ENCODE data around the gene AFAP1. TPM values are rescaled to one million over a fixed set of nuclear protein-coding genes. Genes with fewer than 3 reads are reported as not detected.

Gene AFAP1
- total RNA-seq, 1 experiment from 2014 or later, result 23.6 TPM

DNA sequence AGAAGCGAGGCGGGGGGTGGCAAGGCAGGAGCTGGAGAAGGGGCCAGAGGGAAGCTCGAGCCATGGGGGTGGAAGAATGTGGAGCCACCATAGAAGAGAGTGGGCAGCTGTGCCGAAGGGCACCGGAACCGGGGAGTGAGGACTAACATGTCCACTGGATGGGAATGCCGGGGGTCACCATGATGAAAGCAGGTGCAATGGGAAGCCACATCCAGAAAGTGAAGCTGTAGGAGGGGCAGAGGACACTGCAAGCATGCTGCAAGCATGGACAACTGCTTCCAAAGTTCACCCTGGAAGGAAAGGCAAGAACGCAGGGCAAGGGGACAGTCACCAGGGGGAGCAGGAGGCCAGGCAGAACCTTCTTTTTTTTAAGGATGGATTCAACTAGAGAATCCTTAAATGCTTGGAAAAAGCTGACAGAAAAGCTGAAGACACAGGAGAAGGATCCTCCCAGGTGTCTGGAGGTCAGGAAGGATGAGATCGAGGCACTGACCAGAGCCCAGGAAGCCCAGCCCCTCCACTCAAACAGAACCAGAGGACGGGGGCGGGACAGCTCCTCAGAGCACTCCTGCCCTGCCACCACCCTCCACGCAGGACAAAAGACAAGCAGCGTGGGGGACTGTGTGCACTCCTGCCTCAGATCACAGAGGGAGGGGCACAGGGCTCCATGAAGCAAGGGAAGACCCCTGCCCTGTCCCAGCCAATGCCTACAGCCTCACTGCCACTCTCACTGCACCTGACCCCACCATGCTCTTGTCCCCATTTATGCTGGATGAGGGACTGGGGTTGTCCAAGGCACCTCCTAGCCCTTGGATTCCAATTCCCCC lies 169.2 kb downstream of the AFAP1 start:
- DNase-seq (ENCODE audit: low spot score) (peak; percentile 52), ATAC-seq (peak; percentile 59)
- no peak for TF ChIP-seq EMX1 (CRISPR knock-in tag; IDR thresholded peaks at IDR 0.05)
- TF ChIP-seq CTCF (IDR thresholded peaks at IDR 0.05), result peak; percentile 36; the same call in 1 of the 2 replicates
- TF ChIP-seq GABPB1 (CRISPR knock-in tag; IDR thresholded peaks at IDR 0.05), result peak; percentile 90
- no peak for TF ChIP-seq IRF2 (CRISPR knock-in tag; IDR thresholded peaks at IDR 0.05; ENCODE audit: borderline replicate concordance, low read depth)
- Mint-ChIP-seq H3K4me1 (peaks cover 16% of the 10 kb centered on the region), H3K36me3 (peaks cover 25% of the 10 kb centered on the region), H3K9me3 (no peaks in the 10 kb centered on the region), H3K27ac (peak overlapping the region; percentile 28; the same call in 1 of the 2 replicates), H3K4me3 (no peak overlapping the region), H3K27me3 (ENCODE audit: low read depth) (no peaks in the 10 kb centered on the region)
- ChIA-PET POLR2A (interaction anchor here (0.9 kb wide), 1 partner anchor 32 kb away, joined by 4 read pairs; no protein-coding TSS in a partner anchor), CTCF (interaction anchor here (0.6 to 3.5 kb wide), 9 partner anchors 8 to 217 kb away, joined by 3 to 41 read pairs (median 3); no protein-coding TSS in a partner anchor)

GRCh38 chr4:7769396-7770223 lies 170.1 kb downstream of the AFAP1 start:
- Mint-ChIP-seq H3K27ac (no peak overlapping the region), H3K27me3 (ENCODE audit: low read depth) (no peaks in the 10 kb centered on the region), H3K9me3 (no peaks in the 10 kb centered on the region), H3K36me3 (peaks cover 25% of the 10 kb centered on the region), H3K4me3 (no peak overlapping the region), H3K4me1 (peaks cover 9% of the 10 kb centered on the region)
- TF ChIP-seq ARID4B (CRISPR knock-in tag; IDR thresholded peaks at IDR 0.05; ENCODE audit: borderline replicate concordance), result no peak
- TF ChIP-seq NR3C1 (CRISPR knock-in tag; conservative IDR thresholded peaks at IDR 0.05; ENCODE audit: low read depth), result no peak
- TF ChIP-seq OVOL2 (CRISPR knock-in tag; IDR thresholded peaks at IDR 0.05; ENCODE audit: borderline replicate concordance), result no peak
- TF ChIP-seq JAZF1 (CRISPR knock-in tag; IDR thresholded peaks at IDR 0.05), result no peak
- TF ChIP-seq ZNF671 (CRISPR knock-in tag; IDR thresholded peaks at IDR 0.05), result no peak
- TF ChIP-seq ZNF121 (CRISPR knock-in tag; IDR thresholded peaks at IDR 0.05), result no peak
- POLR2A ChIA-PET, result interaction anchor here (0.9 kb wide), 1 partner anchor 33 kb away, joined by 4 read pairs; no protein-coding TSS in a partner anchor
- ATAC-seq, result no peak
- no peak for DNase-seq (ENCODE audit: low spot score)
- CTCF ChIA-PET, result interaction anchor here (0.6 to 3.5 kb wide), 7 partner anchors 8 to 218 kb away, joined by 3 to 41 read pairs (median 6); no protein-coding TSS in a partner anchor

DNA sequence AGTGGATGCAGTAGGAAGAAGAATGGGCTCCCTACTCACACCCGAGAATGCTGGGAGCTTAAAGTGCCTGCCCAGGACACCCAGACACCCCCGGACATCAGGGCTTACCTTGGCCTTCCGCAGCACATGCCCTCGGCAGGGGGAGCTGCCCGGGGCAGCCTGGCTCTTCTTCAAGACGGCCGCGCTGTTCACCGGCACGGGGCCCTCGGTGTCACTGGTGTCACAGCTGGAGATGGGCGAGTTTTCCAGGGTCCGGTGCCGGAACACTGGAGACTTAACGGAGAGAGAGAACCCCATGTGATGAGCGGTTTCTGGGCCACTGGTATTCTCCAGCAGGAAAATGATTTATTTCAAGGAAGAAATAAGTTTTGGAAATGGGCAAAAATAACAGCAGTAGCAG lies 170.9 kb downstream of the AFAP1 start:
- Mint-ChIP-seq H3K9me3 (no peaks in the 10 kb centered on the region), H3K27ac (no peak overlapping the region)
- CTCF ChIA-PET, result interaction anchor here (1.4 to 3.5 kb wide), 3 partner anchors 32 to 38 kb away, joined by 4 to 41 read pairs (median 8); no protein-coding TSS in a partner anchor
- TF ChIP-seq GRHL2 (CRISPR knock-in tag; IDR thresholded peaks at IDR 0.05; ENCODE audit: insufficient replicate concordance, severe bottlenecking) (no peak), MYBL2 (CRISPR knock-in tag; IDR thresholded peaks at IDR 0.05) (no peak), AFF4 (CRISPR knock-in tag; IDR thresholded peaks at IDR 0.05; ENCODE audit: borderline replicate concordance) (no peak), TEAD1 (CRISPR knock-in tag; IDR thresholded peaks at IDR 0.05) (no peak), ERG (CRISPR knock-in tag; IDR thresholded peaks at IDR 0.05) (no peak), TP53 (CRISPR knock-in tag; IDR thresholded peaks at IDR 0.05) (no peak), USF1 (CRISPR knock-in tag; IDR thresholded peaks at IDR 0.05) (no peak)

More for the DNA sequence above, 170.9 kb downstream of the AFAP1 start:
- no peak for ATAC-seq
- H3K4me1 Mint-ChIP-seq, result peaks cover 9% of the 10 kb centered on the region
- DNase-seq (ENCODE audit: low spot score), result no peak
- H3K4me3 Mint-ChIP-seq, result no peak overlapping the region
- H3K36me3 Mint-ChIP-seq, result peaks cover 22% of the 10 kb centered on the region
- no peaks in the 10 kb centered on the region for H3K27me3 Mint-ChIP-seq (ENCODE audit: low read depth)
- POLR2A ChIA-PET, result no interaction called here
